HEK293T (cell line): Measurements from ENCODE around the gene ACO2.

Source experiments
- BHLHE40 ChIP-seq: fragments of 450-650 bp; IDR thresholded peaks from 2 replicates; pipeline ENCODE4 v1.6.1; 2016; ENCODE audit warnings: mild to moderate bottlenecking, moderate library complexity, borderline replicate concordance
- CTBP1 ChIP-seq: fragments of 450-650 bp; IDR thresholded peaks from 2 replicates; pipeline ENCODE4 v1.6.1; 2016; ENCODE audit warnings: borderline replicate concordance
- ELF4 ChIP-seq: fragments of 450-650 bp; IDR thresholded peaks from 2 replicates; pipeline ENCODE4 v1.6.1; 2017; ENCODE audit warnings: antibody characterized with exemption
- FOXA1 ChIP-seq: fragments of 450-650 bp; IDR thresholded peaks from 2 replicates; pipeline ENCODE4 v1.6.1; 2016; ENCODE audit warnings: mild to moderate bottlenecking
- FOXK2 ChIP-seq: fragments of 450-650 bp; IDR thresholded peaks from 2 replicates; pipeline ENCODE4 v1.6.1; 2016; ENCODE audit warnings: mild to moderate bottlenecking
- FOXM1 ChIP-seq: fragments of 450-650 bp; IDR thresholded peaks from 2 replicates; pipeline ENCODE4 v1.6.1; 2017; ENCODE audit warnings: mild to moderate bottlenecking, borderline replicate concordance
- NFRKB ChIP-seq: fragments of 450-650 bp; IDR thresholded peaks from 2 replicates; pipeline ENCODE4 v1.6.1; 2016; ENCODE audit warnings: mild to moderate bottlenecking, moderate library complexity
- PKNOX1 ChIP-seq: fragments of 450-650 bp; IDR thresholded peaks from 2 replicates; pipeline ENCODE4 v1.6.1; 2016
- SP1 ChIP-seq: fragments of 450-650 bp; IDR thresholded peaks from 2 replicates; pipeline ENCODE4 v1.6.1; 2017
- TARDBP ChIP-seq: fragments of 450-650 bp; IDR thresholded peaks from 2 replicates; pipeline ENCODE4 v1.6.1; 2016
- ZNF384 ChIP-seq: fragments of 450-650 bp; IDR thresholded peaks from 2 replicates; pipeline ENCODE4 v1.6.1; 2016

DNA sequence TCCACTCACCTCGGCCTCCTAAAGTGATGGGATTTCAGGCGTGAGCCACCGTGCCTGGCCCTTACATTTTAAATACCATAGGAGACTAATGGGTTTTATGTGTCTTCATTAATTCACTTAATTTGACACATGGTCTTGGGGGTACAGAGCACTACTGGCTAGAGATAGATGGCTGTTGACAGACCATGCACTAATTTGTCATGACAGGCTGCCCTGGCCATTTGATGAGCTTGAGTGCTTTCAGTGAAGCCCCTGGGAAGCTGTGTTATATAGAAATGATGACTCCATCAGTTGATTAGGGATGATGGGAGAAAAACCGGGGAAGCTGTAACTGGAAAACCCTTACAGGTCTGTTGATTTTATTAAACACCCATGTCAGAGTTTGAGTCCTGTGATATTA lies 7.0 kb upstream of the ACO2 start:
- no peak for TF ChIP-seq NFRKB
- TF ChIP-seq FOXM1, result no peak
- TF ChIP-seq TARDBP, result no peak
- no peak for TF ChIP-seq PKNOX1
- TF ChIP-seq BHLHE40, result no peak
- no peak for TF ChIP-seq SP1
- no peak for TF ChIP-seq FOXK2
- no peak for TF ChIP-seq CTBP1
- no peak for TF ChIP-seq ELF4
- TF ChIP-seq FOXA1, result no peak
- no peak for TF ChIP-seq ZNF384
